Thyroid gland (tissue), 4 donors: ENCODE results near the gene GPR35.

Experiments
- CTCF ChIP-seq, 6 experiments: fragments of 200-600 bp in 3 of 6; fragments of 450-650 bp in 3 of 6; sonication (generic) in 3 of 6; IDR thresholded peaks; one replicate each; pipeline ENCODE4 v1.5.1; 2016 to 2019; ENCODE audit warnings: antibody characterized with exemption in 6 of 6, mild to moderate bottlenecking in 2 of 6, inconsistent platforms in 1 of 6, moderate library complexity in 1 of 6
- POLR2A ChIP-seq, 2 donors: fragments of 450-650 bp; IDR thresholded peaks; one replicate each; pipeline ENCODE4 v1.6.1; 2017; ENCODE audit warnings: antibody characterized with exemption in 2 of 2, mild to moderate bottlenecking in 2 of 2, moderate library complexity in 1 of 2

GRCh38 chr2:240593703-240594451 is 31.4 kb upstream of the GPR35 start:
- TF ChIP-seq POLR2A (IDR thresholded peaks at IDR 0.05) (no peak), CTCF (IDR thresholded peaks at IDR 0.05) (no peak)
